HEK293 (cell line): ENCODE results near the gene LPIN1.

Experiments
- CTCF ChIP-seq: fragments of 450-650 bp; formaldehyde crosslinking; IDR thresholded peaks from 2 replicates; pipeline ENCODE4 v1.5.1; 2016; ENCODE audit warnings: missing biosample characterization, missing genetic modification characterization
- REST ChIP-seq: fragments of 450-650 bp; formaldehyde crosslinking; IDR thresholded peaks from 2 replicates; pipeline ENCODE4 v1.5.1; 2016; ENCODE audit warnings: missing biosample characterization, missing genetic modification characterization
- ZNF274 ChIP-seq, 2 experiments: fragments of 200-500 bp in 1 of 2; fragments of 450-650 bp in 1 of 2; sonication (Bioruptor generic) in 1 of 2; formaldehyde crosslinking in 1 of 2; IDR thresholded peaks; 2 replicates each; pipeline versions ENCODE4 v1.5.1 to v1.6.1; 2014 to 2016; ENCODE audit warnings: borderline replicate concordance in 1 of 2, inconsistent platforms in 1 of 2, low read length in 1 of 2, missing biosample characterization in 1 of 2, missing genetic modification characterization in 1 of 2
- ZNF473 ChIP-seq: fragments of 450-650 bp; formaldehyde crosslinking; IDR thresholded peaks from 2 replicates; pipeline ENCODE4 v1.5.1; 2017; ENCODE audit warnings: missing biosample characterization, missing genetic modification characterization
- ZNF768 ChIP-seq: fragments of 450-650 bp; formaldehyde crosslinking; IDR thresholded peaks from 2 replicates; pipeline ENCODE4 v1.5.1; 2018; ENCODE audit warnings: missing biosample characterization, mild to moderate bottlenecking, missing genetic modification characterization
- ZNF776 ChIP-seq: fragments of 450-650 bp; formaldehyde crosslinking; IDR thresholded peaks from 2 replicates; pipeline ENCODE4 v1.5.0; 2017; ENCODE audit warnings: missing biosample characterization, missing genetic modification characterization, borderline replicate concordance
- ZSCAN5A ChIP-seq: fragments of 450-650 bp; formaldehyde crosslinking; IDR thresholded peaks from 2 replicates; pipeline ENCODE4 v1.5.1; 2016; ENCODE audit warnings: missing biosample characterization, missing genetic modification characterization

DNA sequence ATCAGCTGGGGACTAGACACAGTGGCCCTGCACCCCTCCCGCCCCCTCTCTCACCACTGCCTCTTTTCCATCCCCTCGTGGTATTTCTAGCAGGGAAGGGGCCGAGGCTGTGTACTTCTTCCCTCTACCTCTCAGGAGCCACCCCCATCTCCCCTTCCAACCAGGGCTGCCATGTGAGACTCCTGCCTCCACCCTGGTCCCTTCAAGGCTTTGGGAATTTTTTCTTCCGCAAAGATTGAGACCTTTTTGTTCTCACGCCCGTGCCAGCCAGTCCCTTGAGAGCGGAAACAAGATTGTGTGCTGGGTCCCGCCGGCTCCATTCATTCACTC, 39.1 kb downstream of the LPIN1 start:
- no peak for TF ChIP-seq ZNF274 (IDR thresholded peaks at IDR 0.05; ENCODE audit: low read length)
- TF ChIP-seq ZNF274 (tag by site-specific recombination; IDR thresholded peaks at IDR 0.05; ENCODE audit: borderline replicate concordance), result no peak
- no peak for TF ChIP-seq ZSCAN5A
- no peak for TF ChIP-seq CTCF (tag by site-specific recombination)
- TF ChIP-seq ZNF776 (tag by site-specific recombination), result no peak
- no peak for TF ChIP-seq ZNF768 (tag by site-specific recombination)
- TF ChIP-seq ZNF473, result no peak
- no peak for TF ChIP-seq REST
